HEK293 (cell line): ENCODE results near the gene MOSPD3.

ENCODE experiments used
- CTCF ChIA-PET: fragments of 350-600 bp; formaldehyde crosslinking; extraction: SDS; loops from one replicate; lab custom pipeline; 2021; ENCODE audit warnings: antibody characterized with exemption; lab: Yijun Ruan, JAX
- POLR2A ChIA-PET: fragments of 300-600 bp; formaldehyde crosslinking; extraction: SDS; loops from one replicate; lab custom pipeline; 2020; ENCODE audit warnings: antibody characterized with exemption, inconsistent platforms; lab: Yijun Ruan, JAX
- H3K27ac ChIP-seq: fragments of 200-500 bp; sonication (Bioruptor generic); 2 replicates; pipeline ENCODE4 v1.5.1; 2014; ENCODE audit warnings: low read depth, low read length, control low read depth, inconsistent platforms; ENCODE audit errors: extremely low read depth
- H3K36me3 ChIP-seq, 2 experiments: fragments of 200-500 bp in 1 of 2; sonication (Bioruptor generic) in 1 of 2; 1 replicate in 1 of 2; 2 replicates in 1 of 2; pipeline ENCODE4 v1.5.1; 2014 to 2017; ENCODE audit warnings: inconsistent platforms in 2 of 2, low read length in 2 of 2; ENCODE audit not compliant: control insufficient read depth in 2 of 2, insufficient read depth in 1 of 2
- H3K4me1 ChIP-seq: fragments of 200-500 bp; sonication (Bioruptor generic); 2 replicates; pipeline ENCODE4 v1.5.1; 2014; ENCODE audit warnings: mild to moderate bottlenecking, low read length, inconsistent platforms; ENCODE audit not compliant: control insufficient read depth, insufficient read depth
- H3K4me3 ChIP-seq: 2 replicates; pipeline ENCODE4 v1.5.1; 2011; ENCODE audit warnings: low read depth, mild to moderate bottlenecking, control low read depth, low read length, moderate library complexity
- H3K9me3 ChIP-seq: fragments of 200-500 bp; sonication (Bioruptor generic); 2 replicates; pipeline ENCODE4 v1.5.1; 2014; ENCODE audit warnings: low read depth, low read length, inconsistent platforms; ENCODE audit not compliant: control insufficient read depth, insufficient read depth
- GLI4 ChIP-seq: fragments of 450-650 bp; formaldehyde crosslinking; IDR thresholded peaks from 2 replicates; pipeline ENCODE4 v1.5.1; 2016; ENCODE audit warnings: missing biosample characterization, missing genetic modification characterization
- KLF1 ChIP-seq: fragments of 450-650 bp; formaldehyde crosslinking; IDR thresholded peaks from 2 replicates; pipeline ENCODE4 v1.5.1; 2016; ENCODE audit warnings: missing biosample characterization, missing genetic modification characterization
- ZEB2 ChIP-seq: fragments of 450-650 bp; formaldehyde crosslinking; IDR thresholded peaks from 2 replicates; pipeline ENCODE4 v1.5.1; 2016; ENCODE audit warnings: missing biosample characterization, missing genetic modification characterization
- ZFP37 ChIP-seq: fragments of 450-650 bp; formaldehyde crosslinking; IDR thresholded peaks from 2 replicates; pipeline ENCODE4 v1.5.1; 2016; ENCODE audit warnings: missing biosample characterization, missing genetic modification characterization
- ZIC2 ChIP-seq: fragments of 450-650 bp; formaldehyde crosslinking; IDR thresholded peaks from 2 replicates; pipeline ENCODE4 v1.5.1; 2016; ENCODE audit warnings: missing biosample characterization, missing genetic modification characterization
- ZNF10 ChIP-seq: fragments of 450-650 bp; formaldehyde crosslinking; IDR thresholded peaks from 2 replicates; pipeline ENCODE4 v1.5.1; 2017; ENCODE audit warnings: missing biosample characterization, missing genetic modification characterization
- ZNF112 ChIP-seq: fragments of 450-650 bp; formaldehyde crosslinking; IDR thresholded peaks from 2 replicates; pipeline ENCODE4 v1.5.0; 2017; ENCODE audit warnings: missing biosample characterization, missing genetic modification characterization
- ZNF155 ChIP-seq: fragments of 450-650 bp; formaldehyde crosslinking; IDR thresholded peaks from 2 replicates; pipeline ENCODE4 v1.5.1; 2016; ENCODE audit warnings: missing biosample characterization, missing genetic modification characterization
- ZNF16 ChIP-seq: fragments of 450-650 bp; formaldehyde crosslinking; IDR thresholded peaks from 2 replicates; pipeline ENCODE4 v1.5.1; 2016; ENCODE audit warnings: low read depth, missing biosample characterization, missing genetic modification characterization
- ZNF175 ChIP-seq: fragments of 450-650 bp; formaldehyde crosslinking; IDR thresholded peaks from 2 replicates; pipeline ENCODE4 v1.5.1; 2016; ENCODE audit warnings: missing biosample characterization, missing genetic modification characterization
- ZNF24 ChIP-seq: fragments of 450-650 bp; formaldehyde crosslinking; IDR thresholded peaks from 2 replicates; pipeline ENCODE4 v1.5.1; 2016; ENCODE audit warnings: missing biosample characterization, missing genetic modification characterization
- ZNF335 ChIP-seq: fragments of 450-650 bp; formaldehyde crosslinking; conservative IDR thresholded peaks from 2 replicates; pipeline ENCODE4 v1.5.1; 2016; ENCODE audit warnings: missing biosample characterization, missing genetic modification characterization
- ZNF416 ChIP-seq: fragments of 450-650 bp; formaldehyde crosslinking; IDR thresholded peaks from 2 replicates; pipeline ENCODE4 v1.5.1; 2016; ENCODE audit warnings: missing biosample characterization, missing genetic modification characterization
- ZNF549 ChIP-seq: fragments of 450-650 bp; IDR thresholded peaks from 2 replicates; pipeline ENCODE4 v1.5.1; 2018; ENCODE audit warnings: missing biosample characterization, missing genetic modification characterization, mild to moderate bottlenecking, inconsistent platforms, moderate library complexity
- ZNF571 ChIP-seq: fragments of 450-650 bp; formaldehyde crosslinking; IDR thresholded peaks from 2 replicates; pipeline ENCODE4 v1.5.0; 2017; ENCODE audit warnings: missing biosample characterization, missing genetic modification characterization
- ZNF600 ChIP-seq: fragments of 450-650 bp; formaldehyde crosslinking; IDR thresholded peaks from 2 replicates; pipeline ENCODE4 v1.5.1; 2016; ENCODE audit warnings: missing biosample characterization, missing genetic modification characterization
- ZNF621 ChIP-seq: fragments of 450-650 bp; formaldehyde crosslinking; IDR thresholded peaks from 2 replicates; pipeline ENCODE4 v1.5.1; 2017; ENCODE audit warnings: missing biosample characterization, missing genetic modification characterization
- ZNF626 ChIP-seq: fragments of 450-650 bp; sonication (Bioruptor Pico); formaldehyde crosslinking; IDR thresholded peaks from 2 replicates; pipeline ENCODE4 v1.5.1; 2018; ENCODE audit warnings: missing biosample characterization, missing genetic modification characterization, inconsistent platforms
- ZNF660 ChIP-seq: fragments of 450-650 bp; IDR thresholded peaks from 2 replicates; pipeline ENCODE4 v1.5.1; 2018; ENCODE audit warnings: missing biosample characterization, mild to moderate bottlenecking, missing genetic modification characterization
- ZSCAN30 ChIP-seq: fragments of 450-650 bp; IDR thresholded peaks from 2 replicates; pipeline ENCODE4 v1.5.1; 2018; ENCODE audit warnings: missing biosample characterization, mild to moderate bottlenecking, missing genetic modification characterization, moderate library complexity
- TF ChIP-seq, protein P1 (sequence below): fragments of 450-650 bp; formaldehyde crosslinking; IDR thresholded peaks from 2 replicates; pipeline ENCODE4 v1.5.1; 2016; ENCODE audit warnings: missing biosample characterization, missing genetic modification characterization
- TF ChIP-seq, protein P2 (sequence below): fragments of 450-650 bp; formaldehyde crosslinking; IDR thresholded peaks from 2 replicates; pipeline ENCODE4 v1.5.1; 2016; ENCODE audit warnings: missing biosample characterization, missing genetic modification characterization, borderline replicate concordance
- TF ChIP-seq, protein P3 (sequence below): fragments of 450-650 bp; formaldehyde crosslinking; conservative IDR thresholded peaks from 2 replicates; pipeline ENCODE4 v1.5.1; 2016; ENCODE audit warnings: low read depth, missing biosample characterization, missing genetic modification characterization
- TF ChIP-seq, protein P4 (sequence below): fragments of 450-650 bp; formaldehyde crosslinking; conservative IDR thresholded peaks from 2 replicates; pipeline ENCODE4 v1.5.1; 2016; ENCODE audit warnings: low read depth, missing biosample characterization, missing genetic modification characterization

Gene MOSPD3, protein sequence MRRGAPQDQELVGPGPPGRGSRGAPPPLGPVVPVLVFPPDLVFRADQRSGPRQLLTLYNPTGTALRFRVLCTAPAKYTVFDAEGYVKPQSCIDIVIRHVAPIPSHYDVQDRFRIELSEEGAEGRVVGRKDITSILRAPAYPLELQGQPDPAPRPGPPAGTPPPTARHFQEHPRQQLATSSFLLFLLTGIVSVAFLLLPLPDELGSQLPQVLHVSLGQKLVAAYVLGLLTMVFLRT

DNA sequence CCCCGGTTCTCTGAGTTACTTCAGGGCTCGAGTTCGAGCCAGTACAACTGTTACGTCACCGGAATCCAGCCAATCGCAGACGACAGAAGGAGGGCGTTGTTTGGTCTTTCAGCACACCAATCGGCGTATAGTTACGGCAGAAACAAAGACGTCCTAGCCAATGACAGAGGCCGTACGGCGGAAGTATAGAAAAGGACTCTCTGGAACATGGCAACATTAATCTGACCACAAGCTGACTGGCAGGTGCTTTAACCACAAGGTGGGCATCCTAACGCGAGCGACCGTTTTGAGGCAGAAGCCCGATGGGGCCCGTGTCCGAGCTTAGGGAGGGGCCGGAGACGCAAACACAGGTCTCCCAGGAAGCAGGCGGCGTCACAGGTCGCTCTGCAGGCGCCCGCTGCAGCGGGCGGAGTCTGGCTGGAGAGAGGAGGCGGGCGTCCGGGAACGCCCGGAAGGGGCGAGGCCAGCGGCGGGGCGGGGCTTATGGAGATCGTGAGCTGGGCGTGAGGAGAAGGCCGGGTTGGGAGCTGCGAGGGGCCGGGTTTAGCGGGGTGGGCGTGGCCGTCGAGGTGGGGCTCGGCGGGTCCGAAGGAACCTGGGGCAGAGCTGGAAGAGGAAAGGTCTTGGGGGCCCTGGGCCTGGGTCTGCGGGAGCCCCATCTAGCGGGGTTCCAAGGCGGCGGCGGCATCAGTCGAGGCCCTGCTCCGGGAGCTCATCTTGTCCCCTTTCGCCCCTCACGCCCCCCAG is at the start of gene MOSPD3:
MOSPD3 (plus strand) TSS at position 558 of the 747 bp plus-strand sequence. CDS start 252 bp downstream, outside the sequence.
- no peaks in the 10 kb centered on the region for H3K4me1 ChIP-seq
- H3K36me3 ChIP-seq = peaks cover 0 to 3% of the 10 kb centered on the region in 2 experiments; a peak in 1 of 3 replicates
- POLR2A ChIA-PET = interaction anchor here (0.7 to 7.4 kb wide), 18 partner anchors 10 to 263 kb away, joined by 3 to 91 read pairs (median 4); partner anchors contain the start of genes FBXO24, GNB2, LRCH4 and MEPCE
- no peaks in the 10 kb centered on the region for H3K9me3 ChIP-seq
- CTCF ChIA-PET = interaction anchor here (0.7 to 1.4 kb wide), 5 partner anchors 18 to 113 kb away, joined by 3 to 11 read pairs (median 3); no protein-coding TSS in a partner anchor
- H3K27ac ChIP-seq = peak within 1 kb of the TSS; percentile 54; the same call in 1 of the 2 replicates
- H3K4me3 ChIP-seq = peak within 1 kb of the TSS; percentile 70
- no peak for TF ChIP-seq ZNF416 (tag by site-specific recombination)
- no peak for TF ChIP-seq ZSCAN30
- TF ChIP-seq ZNF621 (tag by site-specific recombination) = no peak
- TF ChIP-seq, protein P1, sequence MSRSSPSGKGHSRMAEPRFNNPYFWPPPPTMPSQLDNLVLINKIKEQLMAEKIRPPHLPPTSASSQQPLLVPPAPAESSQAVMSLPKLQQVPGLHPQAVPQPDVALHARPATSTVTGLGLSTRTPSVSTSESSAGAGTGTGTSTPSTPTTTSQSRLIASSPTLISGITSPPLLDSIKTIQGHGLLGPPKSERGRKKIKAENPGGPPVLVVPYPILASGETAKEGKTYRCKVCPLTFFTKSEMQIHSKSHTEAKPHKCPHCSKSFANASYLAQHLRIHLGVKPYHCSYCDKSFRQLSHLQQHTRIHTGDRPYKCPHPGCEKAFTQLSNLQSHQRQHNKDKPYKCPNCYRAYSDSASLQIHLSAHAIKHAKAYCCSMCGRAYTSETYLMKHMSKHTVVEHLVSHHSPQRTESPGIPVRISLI (tag by site-specific recombination) = no peak
- no peak for TF ChIP-seq ZFP37 (tag by site-specific recombination)
- TF ChIP-seq ZNF16 (tag by site-specific recombination) = no peak
- TF ChIP-seq ZNF10 = no peak
- peak; percentile 98 for TF ChIP-seq ZNF335 (tag by site-specific recombination)
- no peak; the same call in 1 of the 2 replicates for TF ChIP-seq ZNF660 (tag by site-specific recombination)
- TF ChIP-seq, protein P2, sequence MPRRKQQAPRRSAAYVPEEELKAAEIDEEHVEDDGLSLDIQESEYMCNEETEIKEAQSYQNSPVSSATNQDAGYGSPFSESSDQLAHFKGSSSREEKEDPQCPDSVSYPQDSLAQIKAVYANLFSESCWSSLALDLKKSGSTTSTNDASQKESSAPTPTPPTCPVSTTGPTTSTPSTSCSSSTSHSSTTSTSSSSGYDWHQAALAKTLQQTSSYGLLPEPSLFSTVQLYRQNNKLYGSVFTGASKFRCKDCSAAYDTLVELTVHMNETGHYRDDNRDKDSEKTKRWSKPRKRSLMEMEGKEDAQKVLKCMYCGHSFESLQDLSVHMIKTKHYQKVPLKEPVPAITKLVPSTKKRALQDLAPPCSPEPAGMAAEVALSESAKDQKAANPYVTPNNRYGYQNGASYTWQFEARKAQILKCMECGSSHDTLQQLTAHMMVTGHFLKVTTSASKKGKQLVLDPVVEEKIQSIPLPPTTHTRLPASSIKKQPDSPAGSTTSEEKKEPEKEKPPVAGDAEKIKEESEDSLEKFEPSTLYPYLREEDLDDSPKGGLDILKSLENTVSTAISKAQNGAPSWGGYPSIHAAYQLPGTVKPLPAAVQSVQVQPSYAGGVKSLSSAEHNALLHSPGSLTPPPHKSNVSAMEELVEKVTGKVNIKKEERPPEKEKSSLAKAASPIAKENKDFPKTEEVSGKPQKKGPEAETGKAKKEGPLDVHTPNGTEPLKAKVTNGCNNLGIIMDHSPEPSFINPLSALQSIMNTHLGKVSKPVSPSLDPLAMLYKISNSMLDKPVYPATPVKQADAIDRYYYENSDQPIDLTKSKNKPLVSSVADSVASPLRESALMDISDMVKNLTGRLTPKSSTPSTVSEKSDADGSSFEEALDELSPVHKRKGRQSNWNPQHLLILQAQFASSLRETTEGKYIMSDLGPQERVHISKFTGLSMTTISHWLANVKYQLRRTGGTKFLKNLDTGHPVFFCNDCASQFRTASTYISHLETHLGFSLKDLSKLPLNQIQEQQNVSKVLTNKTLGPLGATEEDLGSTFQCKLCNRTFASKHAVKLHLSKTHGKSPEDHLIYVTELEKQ (tag by site-specific recombination) = no peak
- TF ChIP-seq, protein P3, sequence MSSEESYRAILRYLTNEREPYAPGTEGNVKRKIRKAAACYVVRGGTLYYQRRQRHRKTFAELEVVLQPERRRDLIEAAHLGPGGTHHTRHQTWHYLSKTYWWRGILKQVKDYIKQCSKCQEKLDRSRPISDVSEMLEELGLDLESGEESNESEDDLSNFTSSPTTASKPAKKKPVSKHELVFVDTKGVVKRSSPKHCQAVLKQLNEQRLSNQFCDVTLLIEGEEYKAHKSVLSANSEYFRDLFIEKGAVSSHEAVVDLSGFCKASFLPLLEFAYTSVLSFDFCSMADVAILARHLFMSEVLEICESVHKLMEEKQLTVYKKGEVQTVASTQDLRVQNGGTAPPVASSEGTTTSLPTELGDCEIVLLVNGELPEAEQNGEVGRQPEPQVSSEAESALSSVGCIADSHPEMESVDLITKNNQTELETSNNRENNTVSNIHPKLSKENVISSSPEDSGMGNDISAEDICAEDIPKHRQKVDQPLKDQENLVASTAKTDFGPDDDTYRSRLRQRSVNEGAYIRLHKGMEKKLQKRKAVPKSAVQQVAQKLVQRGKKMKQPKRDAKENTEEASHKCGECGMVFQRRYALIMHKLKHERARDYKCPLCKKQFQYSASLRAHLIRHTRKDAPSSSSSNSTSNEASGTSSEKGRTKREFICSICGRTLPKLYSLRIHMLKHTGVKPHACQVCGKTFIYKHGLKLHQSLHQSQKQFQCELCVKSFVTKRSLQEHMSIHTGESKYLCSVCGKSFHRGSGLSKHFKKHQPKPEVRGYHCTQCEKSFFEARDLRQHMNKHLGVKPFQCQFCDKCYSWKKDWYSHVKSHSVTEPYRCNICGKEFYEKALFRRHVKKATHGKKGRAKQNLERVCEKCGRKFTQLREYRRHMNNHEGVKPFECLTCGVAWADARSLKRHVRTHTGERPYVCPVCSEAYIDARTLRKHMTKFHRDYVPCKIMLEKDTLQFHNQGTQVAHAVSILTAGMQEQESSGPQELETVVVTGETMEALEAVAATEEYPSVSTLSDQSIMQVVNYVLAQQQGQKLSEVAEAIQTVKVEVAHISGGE (tag by site-specific recombination) = peak; percentile 46; the same call in 1 of the 2 replicates
- TF ChIP-seq ZNF175 (tag by site-specific recombination) = no peak
- TF ChIP-seq ZNF549 (tag by site-specific recombination) = no peak
- TF ChIP-seq ZNF571 = no peak
- TF ChIP-seq ZNF626 (tag by site-specific recombination) = no peak
- TF ChIP-seq ZNF600 = no peak
- no peak for TF ChIP-seq GLI4 (tag by site-specific recombination)
- TF ChIP-seq ZNF112 (tag by site-specific recombination) = no peak
- peak; percentile 64; the same call in 1 of the 2 replicates for TF ChIP-seq ZEB2 (tag by site-specific recombination)
- peak; percentile 75 for TF ChIP-seq KLF1 (tag by site-specific recombination)
- TF ChIP-seq, protein P4, sequence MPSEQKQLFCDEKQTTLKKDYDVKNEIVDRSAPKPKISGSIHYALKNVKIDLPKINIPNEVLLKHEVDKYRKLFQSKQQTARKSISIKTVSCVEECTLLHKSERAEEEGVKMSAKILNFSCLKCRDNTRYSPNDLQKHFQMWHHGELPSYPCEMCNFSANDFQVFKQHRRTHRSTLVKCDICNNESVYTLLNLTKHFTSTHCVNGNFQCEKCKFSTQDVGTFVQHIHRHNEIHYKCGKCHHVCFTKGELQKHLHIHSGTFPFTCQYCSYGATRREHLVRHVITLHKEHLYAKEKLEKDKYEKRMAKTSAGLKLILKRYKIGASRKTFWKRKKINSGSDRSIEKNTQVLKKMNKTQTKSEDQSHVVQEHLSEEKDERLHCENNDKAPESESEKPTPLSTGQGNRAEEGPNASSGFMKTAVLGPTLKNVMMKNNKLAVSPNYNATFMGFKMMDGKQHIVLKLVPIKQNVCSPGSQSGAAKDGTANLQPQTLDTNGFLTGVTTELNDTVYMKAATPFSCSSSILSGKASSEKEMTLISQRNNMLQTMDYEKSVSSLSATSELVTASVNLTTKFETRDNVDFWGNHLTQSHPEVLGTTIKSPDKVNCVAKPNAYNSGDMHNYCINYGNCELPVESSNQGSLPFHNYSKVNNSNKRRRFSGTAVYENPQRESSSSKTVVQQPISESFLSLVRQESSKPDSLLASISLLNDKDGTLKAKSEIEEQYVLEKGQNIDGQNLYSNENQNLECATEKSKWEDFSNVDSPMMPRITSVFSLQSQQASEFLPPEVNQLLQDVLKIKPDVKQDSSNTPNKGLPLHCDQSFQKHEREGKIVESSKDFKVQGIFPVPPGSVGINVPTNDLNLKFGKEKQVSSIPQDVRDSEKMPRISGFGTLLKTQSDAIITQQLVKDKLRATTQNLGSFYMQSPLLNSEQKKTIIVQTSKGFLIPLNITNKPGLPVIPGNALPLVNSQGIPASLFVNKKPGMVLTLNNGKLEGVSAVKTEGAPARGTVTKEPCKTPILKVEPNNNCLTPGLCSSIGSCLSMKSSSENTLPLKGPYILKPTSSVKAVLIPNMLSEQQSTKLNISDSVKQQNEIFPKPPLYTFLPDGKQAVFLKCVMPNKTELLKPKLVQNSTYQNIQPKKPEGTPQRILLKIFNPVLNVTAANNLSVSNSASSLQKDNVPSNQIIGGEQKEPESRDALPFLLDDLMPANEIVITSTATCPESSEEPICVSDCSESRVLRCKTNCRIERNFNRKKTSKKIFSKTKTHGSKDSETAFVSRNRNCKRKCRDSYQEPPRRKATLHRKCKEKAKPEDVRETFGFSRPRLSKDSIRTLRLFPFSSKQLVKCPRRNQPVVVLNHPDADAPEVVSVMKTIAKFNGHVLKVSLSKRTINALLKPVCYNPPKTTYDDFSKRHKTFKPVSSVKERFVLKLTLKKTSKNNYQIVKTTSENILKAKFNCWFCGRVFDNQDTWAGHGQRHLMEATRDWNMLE = no peak
- TF ChIP-seq ZNF24 = no peak
- TF ChIP-seq ZNF155 = no peak
- TF ChIP-seq ZIC2 = no peak
